GM23338 (cell line): ENCODE data around the gene MAP3K5. TPM values are rescaled to one million over a fixed set of nuclear protein-coding genes. Genes with fewer than 3 reads are reported as not detected.

ENCODE experiments used
- ATAC-seq: fragments of 200-7000 bp; cut with Tn5 transposase; 3 replicates; pipeline ENCODE4 v1.9.1; 2020
- DNase-seq: peaks from one replicate; pipeline ENCODE4 v3.0.0-alpha.2; 2015; ENCODE audit warnings: low spot score
- H2AFZ ChIP-seq: fragments of 200-600 bp; sonication (generic); 2 replicates; pipeline ENCODE4 v1.8.0; 2016; ENCODE audit warnings: antibody characterized with exemption, mild to moderate bottlenecking, moderate library complexity
- H3F3A ChIP-seq: fragments of 200-600 bp; sonication (generic); replicated peaks from 2 replicates; pipeline ENCODE4 v1.8.0; 2017; ENCODE audit warnings: antibody characterized with exemption, mixed run types, low read depth
- H3K27ac ChIP-seq: fragments of 200-600 bp; sonication (generic); 2 replicates; pipeline ENCODE4 v1.6.1; 2016; ENCODE audit warnings: low read depth
- H3K27me3 ChIP-seq: fragments of 200-600 bp; sonication (generic); 2 replicates; pipeline ENCODE4 v1.8.0; 2016; ENCODE audit warnings: mild to moderate bottlenecking, mixed run types, moderate library complexity; ENCODE audit not compliant: insufficient read depth
- H3K36me3 ChIP-seq: fragments of 200-600 bp; sonication (generic); 2 replicates; pipeline ENCODE4 v1.8.0; 2016; ENCODE audit warnings: mild to moderate bottlenecking; ENCODE audit not compliant: insufficient read depth
- H3K4me1 ChIP-seq: fragments of 200-600 bp; sonication (generic); 2 replicates; pipeline ENCODE4 v1.8.0; 2016; ENCODE audit warnings: mild to moderate bottlenecking, moderate library complexity; ENCODE audit not compliant: insufficient read depth
- H3K4me2 ChIP-seq: fragments of 200-600 bp; sonication (generic); 2 replicates; pipeline ENCODE4 v1.7.1; 2017; ENCODE audit warnings: mixed run types
- H3K4me3 ChIP-seq: fragments of 200-600 bp; sonication (generic); 2 replicates; pipeline ENCODE4 v1.6.1; 2016; ENCODE audit warnings: mixed run types
- H3K79me2 ChIP-seq: fragments of 200-600 bp; sonication (generic); replicated peaks from 2 replicates; pipeline ENCODE4 v1.8.0; 2017; ENCODE audit warnings: mild to moderate bottlenecking; ENCODE audit not compliant: insufficient read depth
- H3K9me2 ChIP-seq: fragments of 200-600 bp; sonication (generic); 2 replicates; pipeline ENCODE4 v1.8.0; 2017; ENCODE audit not compliant: insufficient read depth
- H4K20me1 ChIP-seq: fragments of 200-600 bp; sonication (generic); replicated peaks from 2 replicates; pipeline ENCODE4 v1.8.0; 2017; ENCODE audit warnings: mild to moderate bottlenecking; ENCODE audit not compliant: insufficient read depth
- H3K27ac Mint-ChIP-seq: 2 replicates; pipeline ENCODE4 v1.8.0; 2020; ENCODE audit warnings: inconsistent platforms, mild to moderate bottlenecking, moderate library complexity, mixed read lengths
- H3K27me3 Mint-ChIP-seq: 3 replicates; pipeline ENCODE4 v1.8.0; 2022; ENCODE audit warnings: low read depth, mild to moderate bottlenecking, moderate library complexity, mixed read lengths, inconsistent platforms; ENCODE audit not compliant: insufficient read depth, poor library complexity
- H3K36me3 Mint-ChIP-seq: 3 replicates; pipeline ENCODE4 v1.8.0; 2021; ENCODE audit warnings: low read depth, mild to moderate bottlenecking, inconsistent platforms, moderate library complexity, mixed read lengths
- H3K4me1 Mint-ChIP-seq: 3 replicates; pipeline ENCODE4 v1.8.0; 2020; ENCODE audit warnings: mild to moderate bottlenecking, inconsistent platforms, mixed read lengths
- H3K4me3 Mint-ChIP-seq: 3 replicates; pipeline ENCODE4 v1.8.0; 2021; ENCODE audit warnings: moderate library complexity, mild to moderate bottlenecking, inconsistent platforms, mixed read lengths
- H3K9me3 Mint-ChIP-seq: 3 replicates; pipeline ENCODE4 v1.8.0; 2020; ENCODE audit warnings: moderate library complexity, mild to moderate bottlenecking, inconsistent platforms, mixed read lengths
- CREB1 ChIP-seq: fragments of 250-450 bp; sonication (Bioruptor Pico); IDR thresholded peaks from 2 replicates; pipeline ENCODE4 v1.5.0; 2020; ENCODE audit warnings: low read depth, mild to moderate bottlenecking, moderate library complexity
- CTCF ChIP-seq, 2 experiments: fragments of 200-600 bp in 1 of 2; sonication (generic) in 1 of 2; conservative IDR thresholded peaks; 2 replicates each; pipeline versions ENCODE4 v1.5.1 to v1.6.1; 2016 to 2017; ENCODE audit warnings: antibody characterized with exemption in 2 of 2, low read depth in 2 of 2, mild to moderate bottlenecking in 2 of 2, moderate library complexity in 1 of 2
- EZH2 ChIP-seq: fragments of 200-600 bp; sonication (generic); IDR thresholded peaks from one replicate; pipeline ENCODE4 v1.8.0; 2017; ENCODE audit warnings: antibody characterized with exemption, mild to moderate bottlenecking, low read depth; ENCODE audit not compliant: unreplicated experiment
- EZH2phosphoT487 ChIP-seq: fragments of 200-600 bp; sonication (generic); IDR thresholded peaks from one replicate; pipeline ENCODE4 v1.8.1; 2018; ENCODE audit warnings: antibody characterized with exemption; ENCODE audit not compliant: unreplicated experiment
- JUNB ChIP-seq: IDR thresholded peaks from one replicate; pipeline ENCODE4 v1.6.1; 2016; ENCODE audit warnings: antibody characterized with exemption; ENCODE audit not compliant: unreplicated experiment
- NANOG ChIP-seq: IDR thresholded peaks from 2 replicates; pipeline ENCODE4 v1.6.1; 2016; ENCODE audit warnings: antibody characterized with exemption, borderline replicate concordance
- POLR2AphosphoS5 ChIP-seq: IDR thresholded peaks from 2 replicates; pipeline ENCODE4 v1.6.1; 2016; ENCODE audit warnings: antibody characterized with exemption, low read depth
- STAT1 ChIP-seq: IDR thresholded peaks from one replicate; pipeline ENCODE4 v1.6.1; 2016; ENCODE audit warnings: antibody characterized with exemption; ENCODE audit not compliant: unreplicated experiment
- ZNF331 ChIP-seq: fragments of 250-450 bp; sonication (Bioruptor Pico); IDR thresholded peaks from 2 replicates; pipeline ENCODE4 v1.5.0; 2020; ENCODE audit warnings: low read depth, mild to moderate bottlenecking, moderate library complexity
- polyA plus RNA-seq: library from polyadenylated mRNA; unstranded; fragments of >200 nt; fragmentation: Nextera tagmentation; extraction: Ambion mirVana; gene quantifications from 2 replicates; pipeline ENCODE4 v1.2.1, GENCODE V29; 2016
- total RNA-seq: library from RNA; depleted of rRNA; stranded (reverse); fragments of >200 nt; shearing (Covaris generic); gene quantifications from 2 replicates; pipeline ENCODE4 v1.2.3, GENCODE V29; 2014
- TF ChIP-seq, protein P1 (sequence below): IDR thresholded peaks from 2 replicates; pipeline ENCODE4 v1.6.1; 2016; ENCODE audit warnings: antibody characterized with exemption
- TF ChIP-seq, protein P2 (sequence below): fragments of 250-450 bp; sonication (Bioruptor Pico); IDR thresholded peaks from 2 replicates; pipeline ENCODE4 v1.5.0; 2020; ENCODE audit warnings: mild to moderate bottlenecking, moderate library complexity

Gene MAP3K5
- total and polyA plus RNA-seq, 2 experiments from 2014 or later: 0.76 to 2.8 TPM

DNA sequence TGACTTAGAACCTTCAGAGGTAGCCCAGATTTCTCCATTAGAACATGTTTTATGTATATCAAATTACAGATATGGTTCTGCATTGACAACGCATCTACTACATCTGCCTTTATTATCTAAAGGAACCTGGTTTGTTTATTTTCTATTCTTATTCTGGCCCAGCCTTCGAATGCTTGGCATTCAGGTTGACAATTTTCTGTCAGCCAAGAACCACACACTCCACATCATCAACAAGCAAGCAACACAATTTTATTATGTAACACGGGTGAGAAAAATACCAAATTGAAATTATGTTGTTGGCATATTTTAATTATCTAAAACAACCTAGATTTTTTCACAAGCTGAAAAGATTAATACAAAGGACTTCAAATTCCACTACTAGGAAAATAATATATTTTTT, 14.6 kb downstream of the MAP3K5 start (continued):
- TF ChIP-seq, protein P1, sequence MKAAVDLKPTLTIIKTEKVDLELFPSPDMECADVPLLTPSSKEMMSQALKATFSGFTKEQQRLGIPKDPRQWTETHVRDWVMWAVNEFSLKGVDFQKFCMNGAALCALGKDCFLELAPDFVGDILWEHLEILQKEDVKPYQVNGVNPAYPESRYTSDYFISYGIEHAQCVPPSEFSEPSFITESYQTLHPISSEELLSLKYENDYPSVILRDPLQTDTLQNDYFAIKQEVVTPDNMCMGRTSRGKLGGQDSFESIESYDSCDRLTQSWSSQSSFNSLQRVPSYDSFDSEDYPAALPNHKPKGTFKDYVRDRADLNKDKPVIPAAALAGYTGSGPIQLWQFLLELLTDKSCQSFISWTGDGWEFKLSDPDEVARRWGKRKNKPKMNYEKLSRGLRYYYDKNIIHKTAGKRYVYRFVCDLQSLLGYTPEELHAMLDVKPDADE: no peak
- no peak for TF ChIP-seq NANOG
- no peak for TF ChIP-seq CREB1
- no peak for TF ChIP-seq CTCF (conservative IDR thresholded peaks at IDR 0.05; ENCODE audit: low read depth in 2 of 2)

GRCh38 chr6:136775548-136775947, 16.7 kb downstream of the MAP3K5 start:
- peaks cover 14% of the 10 kb centered on the region; the same call in 2 of the 3 replicates for H3K4me1 Mint-ChIP-seq
- no peaks in the 10 kb centered on the region for H4K20me1 ChIP-seq
- no peaks in the 10 kb centered on the region for H3K36me3 Mint-ChIP-seq
- no peak for TF ChIP-seq NANOG
- TF ChIP-seq CTCF (conservative IDR thresholded peaks at IDR 0.05; ENCODE audit: low read depth in 2 of 2): no peak
- TF ChIP-seq EZH2: no peak
- no peak for TF ChIP-seq POLR2AphosphoS5
- TF ChIP-seq JUNB: no peak
- TF ChIP-seq CREB1: no peak
- no peak for TF ChIP-seq EZH2phosphoT487
- TF ChIP-seq, protein P1: no peak
- TF ChIP-seq, protein P2, sequence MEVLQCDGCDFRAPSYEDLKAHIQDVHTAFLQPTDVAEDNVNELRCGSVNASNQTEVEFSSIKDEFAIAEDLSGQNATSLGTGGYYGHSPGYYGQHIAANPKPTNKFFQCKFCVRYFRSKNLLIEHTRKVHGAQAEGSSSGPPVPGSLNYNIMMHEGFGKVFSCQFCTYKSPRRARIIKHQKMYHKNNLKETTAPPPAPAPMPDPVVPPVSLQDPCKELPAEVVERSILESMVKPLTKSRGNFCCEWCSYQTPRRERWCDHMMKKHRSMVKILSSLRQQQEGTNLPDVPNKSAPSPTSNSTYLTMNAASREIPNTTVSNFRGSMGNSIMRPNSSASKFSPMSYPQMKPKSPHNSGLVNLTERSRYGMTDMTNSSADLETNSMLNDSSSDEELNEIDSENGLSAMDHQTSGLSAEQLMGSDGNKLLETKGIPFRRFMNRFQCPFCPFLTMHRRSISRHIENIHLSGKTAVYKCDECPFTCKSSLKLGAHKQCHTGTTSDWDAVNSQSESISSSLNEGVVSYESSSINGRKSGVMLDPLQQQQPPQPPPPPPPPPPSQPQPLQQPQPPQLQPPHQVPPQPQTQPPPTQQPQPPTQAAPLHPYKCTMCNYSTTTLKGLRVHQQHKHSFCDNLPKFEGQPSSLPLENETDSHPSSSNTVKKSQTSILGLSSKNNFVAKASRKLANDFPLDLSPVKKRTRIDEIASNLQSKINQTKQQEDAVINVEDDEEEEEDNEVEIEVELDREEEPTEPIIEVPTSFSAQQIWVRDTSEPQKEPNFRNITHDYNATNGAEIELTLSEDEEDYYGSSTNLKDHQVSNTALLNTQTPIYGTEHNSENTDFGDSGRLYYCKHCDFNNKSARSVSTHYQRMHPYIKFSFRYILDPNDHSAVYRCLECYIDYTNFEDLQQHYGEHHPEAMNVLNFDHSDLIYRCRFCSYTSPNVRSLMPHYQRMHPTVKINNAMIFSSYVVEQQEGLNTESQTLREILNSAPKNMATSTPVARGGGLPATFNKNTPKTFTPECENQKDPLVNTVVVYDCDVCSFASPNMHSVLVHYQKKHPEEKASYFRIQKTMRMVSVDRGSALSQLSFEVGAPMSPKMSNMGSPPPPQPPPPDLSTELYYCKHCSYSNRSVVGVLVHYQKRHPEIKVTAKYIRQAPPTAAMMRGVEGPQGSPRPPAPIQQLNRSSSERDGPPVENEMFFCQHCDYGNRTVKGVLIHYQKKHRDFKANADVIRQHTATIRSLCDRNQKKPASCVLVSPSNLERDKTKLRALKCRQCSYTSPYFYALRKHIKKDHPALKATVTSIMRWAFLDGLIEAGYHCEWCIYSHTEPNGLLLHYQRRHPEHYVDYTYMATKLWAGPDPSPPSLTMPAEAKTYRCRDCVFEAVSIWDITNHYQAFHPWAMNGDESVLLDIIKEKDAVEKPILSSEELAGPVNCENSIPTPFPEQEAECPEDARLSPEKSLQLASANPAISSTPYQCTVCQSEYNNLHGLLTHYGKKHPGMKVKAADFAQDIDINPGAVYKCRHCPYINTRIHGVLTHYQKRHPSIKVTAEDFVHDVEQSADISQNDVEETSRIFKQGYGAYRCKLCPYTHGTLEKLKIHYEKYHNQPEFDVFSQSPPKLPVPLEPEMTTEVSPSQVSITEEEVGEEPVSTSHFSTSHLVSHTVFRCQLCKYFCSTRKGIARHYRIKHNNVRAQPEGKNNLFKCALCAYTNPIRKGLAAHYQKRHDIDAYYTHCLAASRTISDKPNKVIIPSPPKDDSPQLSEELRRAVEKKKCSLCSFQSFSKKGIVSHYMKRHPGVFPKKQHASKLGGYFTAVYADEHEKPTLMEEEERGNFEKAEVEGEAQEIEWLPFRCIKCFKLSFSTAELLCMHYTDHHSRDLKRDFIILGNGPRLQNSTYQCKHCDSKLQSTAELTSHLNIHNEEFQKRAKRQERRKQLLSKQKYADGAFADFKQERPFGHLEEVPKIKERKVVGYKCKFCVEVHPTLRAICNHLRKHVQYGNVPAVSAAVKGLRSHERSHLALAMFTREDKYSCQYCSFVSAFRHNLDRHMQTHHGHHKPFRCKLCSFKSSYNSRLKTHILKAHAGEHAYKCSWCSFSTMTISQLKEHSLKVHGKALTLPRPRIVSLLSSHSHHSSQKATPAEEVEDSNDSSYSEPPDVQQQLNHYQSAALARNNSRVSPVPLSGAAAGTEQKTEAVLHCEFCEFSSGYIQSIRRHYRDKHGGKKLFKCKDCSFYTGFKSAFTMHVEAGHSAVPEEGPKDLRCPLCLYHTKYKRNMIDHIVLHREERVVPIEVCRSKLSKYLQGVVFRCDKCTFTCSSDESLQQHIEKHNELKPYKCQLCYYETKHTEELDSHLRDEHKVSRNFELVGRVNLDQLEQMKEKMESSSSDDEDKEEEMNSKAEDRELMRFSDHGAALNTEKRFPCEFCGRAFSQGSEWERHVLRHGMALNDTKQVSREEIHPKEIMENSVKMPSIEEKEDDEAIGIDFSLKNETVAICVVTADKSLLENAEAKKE (CRISPR knock-in tag): no peak
- no peak for TF ChIP-seq STAT1
- TF ChIP-seq ZNF331 (CRISPR knock-in tag): no peak
- no peak overlapping the region for H3K4me3 ChIP-seq
- H3K27me3 Mint-ChIP-seq: no peaks in the 10 kb centered on the region
- no peak overlapping the region for H2AFZ ChIP-seq
- no peaks in the 10 kb centered on the region for H3K9me3 Mint-ChIP-seq
- H3K27ac Mint-ChIP-seq: no peak overlapping the region
- no peaks in the 10 kb centered on the region for H3K36me3 ChIP-seq
- no peaks in the 10 kb centered on the region for H3K9me2 ChIP-seq
- no peak overlapping the region for H3K27ac ChIP-seq
- no peak for ATAC-seq
- H3K4me3 Mint-ChIP-seq: no peak overlapping the region
- H3K27me3 ChIP-seq: no peaks in the 10 kb centered on the region
- no peak overlapping the region for H3K4me2 ChIP-seq
- H3F3A ChIP-seq: no peaks in the 10 kb centered on the region
- H3K79me2 ChIP-seq: no peaks in the 10 kb centered on the region
- H3K4me1 ChIP-seq: 0 out of 2 replicates have a peak, but pooled peaks cover 4% of the 10 kb centered on the region
- no peak for DNase-seq
